Embryonic facial prominence (tissue), 1 donor: Measurements from ENCODE around the gene BOK.

Experiments used
- DNase-seq: peaks from one replicate; pipeline ENCODE4 v3.0.0-alpha.2; 2016; ENCODE audit errors: extremely low spot score

The BOK gene

GRCh38 chr2:241538838-241539615 is 19.5 kb upstream of the BOK start:
- DNase-seq, result no peak

GRCh38 chr2:241539616-241540374 is 18.8 kb upstream of the BOK start:
- DNase-seq, result no peak

DNA sequence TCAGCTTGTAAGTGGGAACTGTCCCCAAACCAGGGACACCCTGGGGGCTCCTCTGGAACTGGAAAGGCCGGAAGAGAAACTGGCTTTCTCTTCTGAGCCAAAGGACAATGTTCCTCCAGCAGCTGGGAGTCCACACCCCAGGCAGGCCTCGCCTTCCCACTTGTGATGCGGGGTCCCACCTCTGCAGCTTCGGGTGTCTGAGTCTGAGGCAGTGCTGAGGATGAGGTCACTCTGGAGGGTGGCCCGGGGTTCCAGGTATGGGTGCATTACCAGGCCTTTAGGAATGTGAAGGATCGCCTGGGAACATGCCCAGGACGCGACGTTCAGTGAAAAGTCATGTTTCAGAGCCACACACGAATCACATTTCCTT is 18.2 kb upstream of the BOK start:
- no peak for DNase-seq

GRCh38 chr2:241540771-241541561 is 17.6 kb upstream of the BOK start:
- no peak for DNase-seq

GRCh38 chr2:241541564-241542277 is 16.8 kb upstream of the BOK start:
- DNase-seq, result no peak

DNA sequence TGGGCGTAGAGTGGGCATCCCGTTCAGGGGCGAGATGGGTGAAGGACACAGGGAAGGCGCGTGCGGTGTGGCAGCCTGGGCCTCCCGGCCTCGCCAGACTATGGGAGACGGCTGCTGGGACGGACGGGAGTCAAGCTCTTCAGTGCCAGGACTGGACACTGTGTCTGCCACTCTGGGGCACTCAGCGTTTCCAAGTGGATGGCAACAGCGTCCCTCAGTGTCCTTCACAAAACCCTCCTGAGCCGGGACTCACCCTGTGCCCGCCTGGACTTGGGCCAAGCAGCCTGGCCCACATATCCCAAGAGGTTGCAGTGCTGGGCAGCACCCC is 16.3 kb upstream of the BOK start:
- DNase-seq, result no peak

DNA sequence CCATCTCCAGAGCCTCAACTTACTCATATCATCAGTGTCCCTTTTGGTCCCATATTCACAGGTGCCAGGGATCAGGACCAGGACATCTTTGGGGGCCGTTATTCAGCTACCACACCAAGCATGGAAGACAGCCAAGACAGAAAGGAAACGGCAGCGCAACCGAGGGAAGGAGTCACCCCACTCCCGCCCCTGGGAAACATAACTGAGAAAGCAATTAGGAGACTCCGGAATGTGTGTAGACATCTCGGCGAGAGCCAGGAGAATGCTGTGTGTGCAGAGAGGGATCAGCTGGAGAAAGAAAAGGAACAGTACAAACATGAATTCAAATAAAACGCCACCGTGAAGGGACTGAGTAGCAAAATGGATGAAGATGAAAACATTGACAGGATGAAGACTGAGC is 13.4 kb upstream of the BOK start:
- DNase-seq, result no peak

GRCh38 chr2:241545523-241546473 is 12.7 kb upstream of the BOK start:
- no peak for DNase-seq

- DNase-seq, result peak; percentile 37
These were observed 11.6 kb upstream of the BOK start for GRCh38 chr2:241546771-241547498.

- DNase-seq, result no peak
These were observed 10.6 kb upstream of the BOK start for GRCh38 chr2:241547781-241548450.

GRCh38 chr2:241548451-241548835 is 10.1 kb upstream of the BOK start:
- DNase-seq, result no peak

DNA sequence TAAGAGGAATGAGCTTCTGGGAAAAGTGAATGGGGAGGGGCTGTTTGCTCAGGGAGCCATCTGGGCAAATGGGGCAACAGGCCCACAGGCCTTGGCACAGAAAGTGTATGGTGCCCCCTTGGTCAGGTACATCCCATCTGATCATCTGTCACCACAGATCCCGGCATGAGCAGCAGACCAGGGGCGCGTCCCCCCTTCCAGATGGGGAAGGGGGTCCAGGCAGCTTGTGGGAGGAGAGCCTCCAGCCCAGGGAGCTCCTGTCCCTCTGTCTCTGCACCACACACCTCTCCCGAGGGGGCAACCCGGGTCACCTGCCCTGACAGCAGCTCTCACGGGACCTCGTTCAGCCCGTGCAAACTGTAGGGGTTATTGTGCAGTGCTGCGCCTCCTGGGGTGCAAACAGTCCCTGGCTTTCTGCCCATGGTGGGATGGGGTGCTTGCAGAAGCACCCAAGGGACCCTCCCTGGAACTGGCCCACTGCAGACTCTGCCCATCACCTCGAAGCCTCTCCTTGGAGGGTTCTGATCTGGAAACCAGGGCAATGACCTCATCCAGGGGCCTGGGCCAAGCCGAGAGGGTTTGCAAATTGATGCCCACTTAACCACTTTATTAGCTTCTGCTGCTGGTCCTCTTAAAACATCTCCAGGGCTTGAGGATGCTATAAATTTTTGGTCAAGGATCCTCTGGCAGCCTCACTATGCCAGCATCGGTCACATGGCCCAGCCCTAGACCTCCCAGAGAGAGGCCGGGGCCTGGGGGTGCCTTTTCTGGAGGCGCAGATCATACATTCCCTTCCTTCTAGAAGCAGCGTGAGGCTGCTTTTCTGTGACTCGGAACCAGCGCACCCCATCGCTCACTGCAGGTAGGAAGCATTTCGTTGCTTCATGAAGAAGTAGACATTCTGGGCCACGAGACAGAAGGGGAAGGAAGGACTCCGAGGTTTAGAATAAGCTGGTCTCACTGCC is 7.6 kb upstream of the BOK start:
- no peak for DNase-seq

- no peak for DNase-seq
These were observed 6.9 kb upstream of the BOK start for GRCh38 chr2:241551599-241551997.

DNA sequence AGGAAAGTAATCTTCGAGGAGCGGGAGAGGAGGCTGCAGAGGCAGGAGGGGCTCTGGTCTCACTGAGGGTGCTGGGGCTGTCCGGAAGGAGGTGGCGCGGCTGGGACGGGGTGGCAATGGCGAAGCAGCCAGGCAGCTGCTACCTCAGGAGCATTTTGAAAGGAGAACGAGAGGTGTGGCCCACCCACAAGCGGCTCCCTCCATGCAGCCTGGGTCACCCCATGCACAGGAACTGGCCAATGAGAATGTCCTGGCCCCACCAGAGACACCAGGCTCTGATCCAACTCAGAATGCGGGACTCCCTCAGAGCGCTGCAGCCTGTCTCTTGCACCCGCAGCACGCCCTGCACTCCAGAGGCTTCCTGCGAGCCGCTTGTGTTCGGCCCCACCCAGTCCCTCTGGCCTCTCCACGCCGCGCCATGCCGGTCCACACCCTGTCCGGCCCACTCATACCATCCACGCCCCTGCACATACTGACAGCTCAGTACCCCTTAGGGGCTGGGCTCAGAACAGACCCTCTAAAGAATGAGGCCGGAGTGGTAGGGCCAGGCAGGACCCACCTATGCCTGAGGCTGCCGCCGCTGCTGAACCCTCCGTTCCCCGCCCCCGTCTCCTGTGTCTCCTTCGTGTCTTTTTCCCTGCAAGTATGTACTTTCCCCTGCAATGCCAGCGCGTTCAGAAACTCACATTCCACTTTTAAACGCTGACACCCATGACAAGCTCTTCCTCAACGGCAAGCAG is 6.4 kb upstream of the BOK start:
- no peak for DNase-seq

GRCh38 chr2:241553512-241553830 is 5.1 kb upstream of the BOK start:
- no peak for DNase-seq

GRCh38 chr2:241553981-241554380 is 4.6 kb upstream of the BOK start:
- no peak for DNase-seq

DNA sequence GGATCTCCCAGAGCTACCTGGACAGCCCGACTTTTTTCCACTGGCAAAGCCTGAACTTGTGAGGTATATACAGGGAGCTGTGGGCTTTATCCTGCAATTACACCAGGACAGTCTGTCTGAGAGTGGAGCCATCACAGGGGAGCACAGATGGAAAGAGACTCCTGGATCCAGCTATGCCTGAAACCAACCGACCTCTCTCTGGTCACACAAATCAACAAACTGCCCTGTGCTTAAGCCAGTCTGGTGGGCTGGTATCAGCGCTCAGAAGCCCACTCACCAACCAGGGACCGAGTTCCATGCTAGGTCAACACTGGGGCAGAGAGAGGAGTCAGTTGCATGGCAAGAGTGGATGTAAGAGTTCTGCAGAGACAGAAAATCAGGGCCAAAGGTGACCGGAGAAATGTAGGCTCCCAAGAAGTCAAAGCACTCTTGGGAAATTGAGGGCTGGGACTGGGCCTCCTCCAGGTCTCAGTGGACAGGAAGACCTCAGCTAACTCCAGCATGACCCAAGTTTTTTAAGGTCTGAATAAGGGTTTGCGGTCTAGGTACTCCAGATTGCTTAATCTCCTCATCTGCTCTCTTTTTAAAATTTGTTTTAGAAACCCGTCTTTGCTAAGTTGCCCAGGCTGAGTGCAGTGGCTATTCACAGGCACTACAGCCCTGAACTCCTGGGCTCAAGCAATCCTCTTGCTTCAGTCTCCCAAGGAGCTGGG is 3.8 kb upstream of the BOK start:
- no peak for DNase-seq
